Suppressor macrophage treated with lipopolysaccharide for 1 hour (primary cell): ENCODE data around the gene USF2.
A peak's percentile ranks its signal among the peaks of the same experiment; 100 is the strongest.

Experiments
- DNase-seq, 3 donors: peaks; one replicate each; pipeline ENCODE4 v3.0.0-alpha.2; 2020 to 2022

USF2 gene

DNA sequence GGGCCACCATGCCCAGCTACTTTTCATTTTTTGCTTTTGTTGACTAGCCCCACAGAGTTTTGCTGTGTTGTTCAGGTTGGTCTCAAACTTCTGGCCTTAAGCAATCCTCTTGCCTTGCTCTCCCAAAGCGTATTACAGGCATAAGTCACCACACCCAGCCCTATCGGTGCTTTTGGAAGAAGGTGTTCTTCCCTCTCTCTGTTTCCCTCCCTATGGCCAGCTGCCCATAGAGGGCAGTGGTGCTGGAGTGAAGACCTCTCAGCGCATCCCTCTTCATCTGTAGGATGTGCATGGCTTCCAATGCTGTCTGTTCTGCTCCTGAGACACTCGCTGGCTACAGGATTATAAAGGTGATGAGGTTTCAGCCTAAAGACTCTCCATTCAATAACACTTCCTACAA, 58.9 kb downstream of the USF2 start:
- peak in 1 of 3 donors; percentile 28 for DNase-seq

DNA sequence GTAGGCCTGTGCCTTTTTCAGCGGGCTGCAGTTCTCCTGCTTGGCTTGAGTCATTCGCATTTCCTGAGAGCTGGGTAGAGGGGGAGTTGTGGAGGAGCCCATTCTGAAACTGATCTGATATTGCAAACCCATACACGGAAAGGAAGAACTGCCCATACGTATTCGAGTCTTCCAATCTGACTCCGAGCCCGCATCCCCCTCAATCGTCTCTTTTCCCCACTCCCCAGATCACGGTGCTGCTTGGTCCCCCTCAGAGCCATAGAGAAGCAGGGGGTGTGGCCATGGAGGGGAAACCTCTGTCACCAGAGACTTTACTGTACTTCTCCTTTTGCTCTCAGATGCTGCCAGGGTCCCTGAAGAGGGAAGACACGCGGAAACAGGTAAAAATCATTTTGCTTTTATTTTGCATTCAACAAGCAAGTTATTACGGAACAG, 60.1 kb downstream of the USF2 start, which contains the start of gene CD22:
TSS of gene CD22 (plus strand) at position 337 of the 435 bp plus-strand sequence. CDS start 2,854 bp downstream, outside the sequence.
- peak; percentile 37 to 49 (median 42) for DNase-seq

- no peak for DNase-seq
Observed at GRCh38 chr19:35329323-35329722, 60.6 kb downstream of the USF2 start.
